RWPE1 (cell line): ENCODE measurements around the gene ANO1.

Experiments used
- CTCF ChIA-PET: fragments of 350-600 bp; sonication (Branson Sonifier 250); formaldehyde crosslinking; extraction: SDS; loops from one replicate; lab custom pipeline; 2021; lab: Yijun Ruan, JAX
- POLR2A ChIA-PET: fragments of 400-600 bp; formaldehyde crosslinking; extraction: SDS; loops from one replicate; lab custom pipeline; 2020; ENCODE audit warnings: antibody characterized with exemption; ENCODE audit not compliant: low non-redundant PET; lab: Yijun Ruan, JAX
- DNase-seq: peaks from one replicate; pipeline ENCODE4 v3.0.0; 2012; ENCODE audit warnings: low spot score
- H3K27ac ChIP-seq: fragments of 450-650 bp; 2 replicates; pipeline ENCODE4 v1.5.1; 2017
- TF ChIP-seq, protein P1 (sequence below): fragments of 450-650 bp; conservative IDR thresholded peaks from 2 replicates; pipeline ENCODE4 v1.5.1; 2017; ENCODE audit warnings: low read depth, mild to moderate bottlenecking

The ANO1 gene

DNA sequence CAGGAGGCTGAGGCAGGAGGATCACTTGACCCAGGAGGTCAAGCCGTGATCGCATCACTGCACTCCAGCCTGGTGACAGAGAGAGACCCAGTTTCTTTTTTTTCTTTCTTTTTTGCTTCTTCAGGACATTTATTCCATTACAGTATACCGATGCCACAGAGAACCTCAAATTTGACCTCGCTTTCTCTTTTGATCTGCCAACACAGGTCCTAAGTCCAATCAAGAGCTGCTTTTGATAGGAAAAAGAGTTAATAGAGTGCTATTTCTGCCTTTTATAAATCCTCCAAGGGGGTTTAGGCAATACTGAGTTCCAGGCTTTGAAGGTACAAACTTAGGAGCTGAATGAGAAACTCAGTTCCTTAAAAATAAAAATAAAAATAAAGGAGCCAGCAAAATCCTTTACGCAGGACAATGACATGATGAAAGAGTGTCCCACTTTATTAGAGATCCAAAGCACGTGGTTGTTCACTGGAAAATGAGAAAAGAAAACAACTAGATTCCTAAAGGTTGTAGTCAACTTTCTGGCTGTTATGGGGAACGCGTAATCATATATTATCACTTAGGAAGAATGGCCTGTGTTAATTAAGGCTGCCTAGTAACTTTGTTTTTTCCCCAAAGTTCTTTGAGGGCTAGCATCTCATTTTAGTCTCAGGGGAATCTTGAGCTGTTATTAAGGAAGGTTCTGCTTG lies 152.2 kb downstream of the ANO1 start:
- no peak for DNase-seq
- ChIA-PET POLR2A (interaction anchor here (0.6 kb wide), 1 partner anchor 90 kb away, joined by 10 read pairs; no protein-coding TSS in a partner anchor), CTCF (no interaction called here)
- TF ChIP-seq, protein P1, sequence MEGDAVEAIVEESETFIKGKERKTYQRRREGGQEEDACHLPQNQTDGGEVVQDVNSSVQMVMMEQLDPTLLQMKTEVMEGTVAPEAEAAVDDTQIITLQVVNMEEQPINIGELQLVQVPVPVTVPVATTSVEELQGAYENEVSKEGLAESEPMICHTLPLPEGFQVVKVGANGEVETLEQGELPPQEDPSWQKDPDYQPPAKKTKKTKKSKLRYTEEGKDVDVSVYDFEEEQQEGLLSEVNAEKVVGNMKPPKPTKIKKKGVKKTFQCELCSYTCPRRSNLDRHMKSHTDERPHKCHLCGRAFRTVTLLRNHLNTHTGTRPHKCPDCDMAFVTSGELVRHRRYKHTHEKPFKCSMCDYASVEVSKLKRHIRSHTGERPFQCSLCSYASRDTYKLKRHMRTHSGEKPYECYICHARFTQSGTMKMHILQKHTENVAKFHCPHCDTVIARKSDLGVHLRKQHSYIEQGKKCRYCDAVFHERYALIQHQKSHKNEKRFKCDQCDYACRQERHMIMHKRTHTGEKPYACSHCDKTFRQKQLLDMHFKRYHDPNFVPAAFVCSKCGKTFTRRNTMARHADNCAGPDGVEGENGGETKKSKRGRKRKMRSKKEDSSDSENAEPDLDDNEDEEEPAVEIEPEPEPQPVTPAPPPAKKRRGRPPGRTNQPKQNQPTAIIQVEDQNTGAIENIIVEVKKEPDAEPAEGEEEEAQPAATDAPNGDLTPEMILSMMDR = no peak
- H3K27ac ChIP-seq = no peak overlapping the region

DNA sequence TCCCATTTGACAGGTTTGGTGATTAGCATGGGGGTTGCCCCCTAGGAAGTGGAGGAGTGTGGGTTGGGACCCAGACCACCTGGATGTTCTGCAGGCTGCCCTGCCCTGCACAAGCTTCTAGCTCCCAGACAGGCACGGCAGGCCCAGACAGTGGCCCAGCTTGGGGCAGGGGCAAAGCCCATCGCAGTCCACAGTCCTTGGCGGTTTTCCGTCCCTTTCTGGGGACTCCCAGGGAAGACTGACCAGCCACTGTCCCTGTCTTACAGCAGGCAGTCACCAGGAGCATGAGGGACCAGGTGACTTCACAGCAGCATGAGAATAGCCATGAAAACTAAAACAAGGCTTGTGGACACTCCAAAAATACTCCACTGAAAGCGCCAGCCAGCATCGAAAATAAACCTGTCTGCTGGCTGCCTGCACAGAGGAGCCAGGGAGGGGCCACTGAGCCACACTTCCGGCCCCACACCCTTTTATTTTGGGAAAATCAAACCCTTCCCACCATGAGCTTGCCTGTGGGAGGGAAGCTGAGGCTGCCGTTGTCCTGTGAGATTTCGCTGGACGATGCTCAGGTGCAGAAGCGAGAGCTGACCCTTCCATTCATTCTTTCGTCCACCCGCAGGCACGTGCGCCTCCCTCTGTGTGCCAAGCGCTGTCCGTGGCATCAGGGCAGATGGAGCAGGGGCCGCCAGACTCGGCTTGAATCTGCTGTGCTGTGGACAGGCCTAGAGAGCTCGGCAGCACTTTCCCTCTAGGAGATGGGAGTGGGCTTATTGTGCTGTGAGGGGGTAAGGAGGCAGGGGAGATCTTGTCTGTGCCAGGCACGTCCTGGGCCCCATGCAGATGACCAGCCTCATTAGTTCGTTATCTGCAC lies 153.0 kb downstream of the ANO1 start:
- ChIA-PET CTCF (no interaction called here), POLR2A (interaction anchor here (0.6 kb wide), 1 partner anchor 89 kb away, joined by 10 read pairs; no protein-coding TSS in a partner anchor)
- TF ChIP-seq, protein P1 = no peak
- DNase-seq = no peak
- no peak overlapping the region for H3K27ac ChIP-seq

DNA sequence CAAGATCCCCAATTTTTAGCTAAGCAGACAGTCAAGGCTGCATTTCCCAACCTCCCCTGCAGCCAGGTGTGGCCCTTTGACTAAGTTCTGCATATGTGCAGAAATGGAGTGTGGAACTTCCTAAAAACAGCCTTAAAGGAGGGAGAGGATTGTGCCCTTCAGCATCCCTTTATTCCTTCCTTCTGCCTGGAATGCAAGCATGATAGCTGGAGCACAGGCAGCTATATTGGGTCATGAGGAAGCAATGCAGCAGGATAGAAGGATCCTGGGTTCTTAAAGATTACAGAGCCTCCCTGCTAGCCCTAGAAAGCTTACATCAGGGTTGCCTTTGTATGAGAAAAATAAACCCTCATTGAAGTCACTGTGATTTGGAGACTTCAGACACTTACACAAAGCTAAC lies 154.9 kb downstream of the ANO1 start:
- no peak for DNase-seq
- ChIA-PET CTCF (no interaction called here), POLR2A (interaction anchor here (1.0 kb wide), 1 partner anchor 28 kb away, joined by 4 read pairs; no protein-coding TSS in a partner anchor)
- TF ChIP-seq, protein P1 = no peak
- H3K27ac ChIP-seq = no peak overlapping the region

DNA sequence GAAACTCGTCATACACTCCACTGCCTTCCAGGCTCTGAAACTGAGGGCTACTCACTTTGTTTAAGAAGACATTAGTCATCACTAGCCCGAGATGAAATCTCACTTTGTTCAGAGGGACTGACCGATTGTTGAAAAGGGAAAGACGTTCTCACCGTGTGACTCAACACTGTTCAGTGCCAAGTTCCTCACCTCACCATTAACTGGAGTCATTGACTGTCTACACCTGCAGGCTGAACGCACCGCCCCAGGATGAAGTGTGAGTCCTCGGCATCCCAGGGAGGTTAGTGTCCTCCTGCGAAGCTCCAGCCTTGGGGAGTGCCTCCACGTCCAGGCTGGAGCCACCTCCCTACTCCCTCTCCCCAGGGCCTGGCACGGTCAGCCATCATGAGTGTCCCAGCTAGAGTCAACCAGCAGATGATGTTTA lies 155.4 kb downstream of the ANO1 start:
- POLR2A ChIA-PET = interaction anchor here (1.0 kb wide), 1 partner anchor 29 kb away, joined by 4 read pairs; no protein-coding TSS in a partner anchor
- TF ChIP-seq, protein P1 = no peak
- CTCF ChIA-PET = no interaction called here
- peak overlapping the region; percentile 53 for H3K27ac ChIP-seq
- DNase-seq = peak; percentile 97

DNA sequence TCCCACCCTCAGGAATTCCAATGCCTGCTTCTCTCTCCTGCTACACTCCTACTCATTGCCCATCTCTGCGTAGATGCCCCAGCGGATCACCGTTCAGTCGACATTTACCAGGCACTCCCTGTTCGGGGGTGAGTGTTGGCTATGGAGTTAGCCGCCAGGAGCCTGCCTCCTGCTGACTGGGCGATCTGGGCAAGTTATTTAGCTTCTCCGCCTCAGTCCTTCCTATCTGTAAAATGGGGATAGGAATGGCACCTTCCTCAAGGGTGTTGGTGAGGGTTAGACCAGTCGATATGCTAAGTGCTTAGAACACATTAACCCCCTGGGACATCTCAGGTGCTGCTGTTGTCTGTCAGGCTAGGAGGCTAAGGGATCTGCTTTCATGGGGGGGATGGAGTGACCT lies 155.8 kb downstream of the ANO1 start:
- DNase-seq = no peak
- ChIA-PET POLR2A (no interaction called here), CTCF (interaction anchor here (0.6 kb wide), 1 partner anchor 982 kb away, joined by 3 read pairs; no protein-coding TSS in a partner anchor)
- peak overlapping the region; percentile 53 for H3K27ac ChIP-seq
- TF ChIP-seq, protein P1 = no peak
